ENCODE data around the gene EIPR1.

The EIPR1 gene

GRCh38 chr2:3175568-3175955 lies 202.1 kb downstream of the EIPR1 start:
- H3K4me1 ChIP-seq (ENCODE audit: insufficient read depth, insufficient read length), result no peaks in the 10 kb centered on the region

DNA sequence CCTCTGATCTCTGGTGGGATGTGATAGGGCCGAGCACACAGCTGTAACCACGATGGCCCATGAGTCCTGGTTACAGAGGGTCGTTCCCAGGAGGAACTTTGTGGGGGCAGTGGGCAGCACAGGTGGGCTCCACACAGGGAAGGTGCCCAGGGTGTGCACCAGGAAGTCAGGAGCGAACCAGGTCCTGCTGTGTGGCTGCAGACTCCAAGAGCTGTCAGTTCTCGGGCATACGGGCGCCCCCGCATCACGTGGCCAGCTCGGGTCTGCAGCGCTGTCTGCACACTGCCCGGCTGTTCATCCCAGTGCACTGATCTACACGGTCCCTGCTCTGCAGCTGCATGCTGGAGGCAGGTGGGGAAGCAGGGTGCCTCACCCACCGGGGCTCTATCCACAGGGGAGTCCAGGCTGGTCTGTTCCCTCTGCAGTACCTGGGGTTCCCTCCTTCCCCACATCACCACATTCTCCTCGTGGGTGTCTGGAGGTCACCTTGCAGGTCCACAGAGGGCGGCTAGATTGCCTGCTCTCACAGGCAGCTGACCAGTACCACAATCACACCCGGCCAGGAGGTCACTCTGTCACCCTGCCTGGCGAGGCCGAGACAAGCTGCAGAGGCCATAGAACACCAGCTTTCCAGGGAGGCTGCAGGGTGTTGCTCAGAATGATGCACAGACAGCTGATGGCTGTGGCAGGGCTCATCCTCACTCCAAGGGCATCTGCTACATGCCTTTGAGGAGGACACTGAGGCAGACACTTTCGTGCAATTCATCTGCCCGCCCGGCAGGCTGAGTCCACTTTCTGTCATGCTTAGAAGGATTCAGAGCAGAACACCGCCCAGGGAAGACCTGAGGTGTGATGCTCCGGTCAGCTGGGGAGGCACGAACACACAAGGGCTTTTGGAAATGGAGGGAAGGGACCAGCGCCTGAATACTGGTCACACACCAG lies 202.7 kb downstream of the EIPR1 start:
- DNase-seq (ENCODE audit: low read depth, low spot score), result no peak
- Histone ChIP-seq H3K9ac (ENCODE audit: insufficient read length, low read depth) (no peak overlapping the region), H3K9me3 (ENCODE audit: insufficient read depth, low read length) (no peaks in the 10 kb centered on the region), H3K27me3 (ENCODE audit: insufficient read depth, insufficient read length) (no peaks in the 10 kb centered on the region), H3K4me1 (ENCODE audit: insufficient read depth, insufficient read length) (no peaks in the 10 kb centered on the region), H3K36me3 (ENCODE audit: insufficient read depth, insufficient read length, low read length) (peaks cover 25% of the 10 kb centered on the region), H3K4me3 (ENCODE audit: insufficient read length, low read depth) (no peak overlapping the region)
- TF ChIP-seq SUZ12 (IDR thresholded peaks at IDR 0.05; ENCODE audit: extremely low read depth, insufficient read depth, insufficient read length) (no peak), ZNF274 (IDR thresholded peaks at IDR 0.05; ENCODE audit: low read depth, low read length) (no peak), YY1 (IDR thresholded peaks at IDR 0.05; ENCODE audit: insufficient read depth, insufficient read length) (no peak)

More at GRCh38 chr2:3175568-3175955, 202.1 kb downstream of the EIPR1 start:
- no peaks in the 10 kb centered on the region for H3K9me3 ChIP-seq (ENCODE audit: insufficient read depth, low read length)
- H3K27me3 ChIP-seq (ENCODE audit: insufficient read depth, insufficient read length), result no peaks in the 10 kb centered on the region
- no peak overlapping the region for H3K4me3 ChIP-seq (ENCODE audit: insufficient read length, low read depth)
- H3K9ac ChIP-seq (ENCODE audit: insufficient read length, low read depth), result no peak overlapping the region
- peaks cover 25% of the 10 kb centered on the region for H3K36me3 ChIP-seq (ENCODE audit: insufficient read depth, insufficient read length, low read length)
- no peak for DNase-seq (ENCODE audit: low read depth, low spot score)
- TF ChIP-seq ZNF274 (IDR thresholded peaks at IDR 0.05; ENCODE audit: low read depth, low read length), result no peak
- TF ChIP-seq SUZ12 (IDR thresholded peaks at IDR 0.05; ENCODE audit: extremely low read depth, insufficient read depth, insufficient read length), result no peak
- no peak for TF ChIP-seq YY1 (IDR thresholded peaks at IDR 0.05; ENCODE audit: insufficient read depth, insufficient read length)

GRCh38 chr2:3173031-3173430 lies 204.6 kb downstream of the EIPR1 start:
- H3K36me3 ChIP-seq (ENCODE audit: insufficient read depth, insufficient read length, low read length), result peaks cover 25% of the 10 kb centered on the region
- H3K4me1 ChIP-seq (ENCODE audit: insufficient read depth, insufficient read length), result peaks cover 4% of the 10 kb centered on the region
- no peaks in the 10 kb centered on the region for H3K9me3 ChIP-seq (ENCODE audit: insufficient read depth, low read length)
- H3K4me3 ChIP-seq (ENCODE audit: insufficient read length, low read depth), result no peak overlapping the region
- DNase-seq (ENCODE audit: low read depth, low spot score), result no peak
- TF ChIP-seq YY1 (IDR thresholded peaks at IDR 0.05; ENCODE audit: insufficient read depth, insufficient read length), result no peak
- no peaks in the 10 kb centered on the region for H3K27me3 ChIP-seq (ENCODE audit: insufficient read depth, insufficient read length)
- no peak overlapping the region for H3K9ac ChIP-seq (ENCODE audit: insufficient read length, low read depth)

DNA sequence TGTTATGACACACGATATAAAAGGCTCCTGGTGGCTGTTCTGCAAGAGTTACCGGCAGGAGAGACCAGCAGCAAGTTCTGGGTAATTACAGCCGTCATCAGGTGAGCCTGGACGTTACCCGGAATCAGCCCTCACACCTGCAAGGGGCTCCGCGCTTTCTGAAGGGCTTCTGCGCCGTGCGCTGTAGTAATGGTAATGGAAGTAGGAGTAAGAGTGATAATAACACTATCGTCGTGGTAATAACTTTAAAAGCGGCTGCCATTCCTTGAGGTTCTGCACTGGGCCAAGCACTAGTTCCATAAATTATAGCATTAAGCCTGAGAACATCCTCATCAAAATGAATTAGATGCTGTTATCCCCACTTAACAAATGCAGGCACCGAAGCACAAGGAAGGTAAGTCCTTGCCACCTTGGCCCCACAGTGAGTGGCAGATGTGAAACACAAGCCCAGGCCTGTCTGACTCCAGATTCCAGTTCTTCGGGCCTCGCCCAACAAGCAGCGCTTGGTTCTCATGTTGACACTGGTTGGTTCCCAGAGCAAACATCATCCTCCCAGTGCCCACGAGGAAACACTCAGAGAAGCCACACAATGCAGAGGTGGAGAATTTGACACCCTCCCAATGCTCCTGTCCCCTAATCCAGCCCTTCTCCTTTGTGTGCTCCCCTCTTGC lies 205.2 kb downstream of the EIPR1 start:
- TF ChIP-seq SUZ12 (IDR thresholded peaks at IDR 0.05; ENCODE audit: extremely low read depth, insufficient read depth, insufficient read length), result no peak
- no peak for TF ChIP-seq ZNF274 (IDR thresholded peaks at IDR 0.05; ENCODE audit: low read depth, low read length)
- TF ChIP-seq YY1 (IDR thresholded peaks at IDR 0.05; ENCODE audit: insufficient read depth, insufficient read length), result no peak
- H3K4me1 ChIP-seq (ENCODE audit: insufficient read depth, insufficient read length), result peaks cover 4% of the 10 kb centered on the region
- peaks cover 23% of the 10 kb centered on the region for H3K36me3 ChIP-seq (ENCODE audit: insufficient read depth, insufficient read length, low read length)
- no peak for DNase-seq (ENCODE audit: low read depth, low spot score)
- no peaks in the 10 kb centered on the region for H3K9me3 ChIP-seq (ENCODE audit: insufficient read depth, low read length)
- no peak overlapping the region for H3K4me3 ChIP-seq (ENCODE audit: insufficient read length, low read depth)
- no peaks in the 10 kb centered on the region for H3K27me3 ChIP-seq (ENCODE audit: insufficient read depth, insufficient read length)
- no peak overlapping the region for H3K9ac ChIP-seq (ENCODE audit: insufficient read length, low read depth)

DNA sequence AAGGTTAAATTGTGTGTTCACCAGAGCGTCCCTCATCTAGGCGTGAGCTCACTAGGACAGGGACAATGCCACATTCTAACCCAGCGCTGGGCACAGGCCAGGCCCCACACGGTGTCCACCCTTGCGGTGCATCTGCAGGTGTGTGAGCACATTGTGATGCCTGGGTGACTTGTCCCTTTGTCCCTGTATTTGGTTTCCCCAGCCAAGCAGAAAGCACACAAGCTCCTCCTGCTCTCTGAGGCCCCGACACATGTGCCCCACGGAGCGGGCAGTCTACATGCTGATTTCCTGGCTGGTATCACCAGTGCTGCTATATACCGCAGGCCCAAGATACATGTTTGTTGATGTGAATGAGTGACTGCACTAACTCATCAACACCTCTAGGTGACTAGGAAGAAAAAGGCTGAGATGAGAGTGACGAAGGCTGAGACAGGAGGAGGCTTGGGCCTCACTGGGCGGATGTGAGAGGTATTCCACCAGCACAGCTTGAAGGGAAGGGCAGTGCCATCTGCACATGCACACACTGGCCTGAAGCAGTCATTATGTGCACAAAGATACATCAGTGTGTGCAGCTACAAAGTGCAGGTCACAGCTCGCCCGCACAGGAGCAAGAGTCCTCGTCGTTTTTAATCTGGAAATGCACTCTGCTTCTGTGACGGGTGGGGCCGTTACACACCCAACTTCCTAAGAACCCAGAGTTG lies 205.9 kb downstream of the EIPR1 start:
- no peaks in the 10 kb centered on the region for H3K9me3 ChIP-seq (ENCODE audit: insufficient read depth, low read length)
- no peak for DNase-seq (ENCODE audit: low read depth, low spot score)
- peaks cover 7% of the 10 kb centered on the region for H3K4me1 ChIP-seq (ENCODE audit: insufficient read depth, insufficient read length)
- no peak overlapping the region for H3K4me3 ChIP-seq (ENCODE audit: insufficient read length, low read depth)
- no peak overlapping the region for H3K9ac ChIP-seq (ENCODE audit: insufficient read length, low read depth)
- H3K36me3 ChIP-seq (ENCODE audit: insufficient read depth, insufficient read length, low read length), result peaks cover 19% of the 10 kb centered on the region
- TF ChIP-seq YY1 (IDR thresholded peaks at IDR 0.05; ENCODE audit: insufficient read depth, insufficient read length), result no peak
- H3K27me3 ChIP-seq (ENCODE audit: insufficient read depth, insufficient read length), result no peaks in the 10 kb centered on the region

DNA sequence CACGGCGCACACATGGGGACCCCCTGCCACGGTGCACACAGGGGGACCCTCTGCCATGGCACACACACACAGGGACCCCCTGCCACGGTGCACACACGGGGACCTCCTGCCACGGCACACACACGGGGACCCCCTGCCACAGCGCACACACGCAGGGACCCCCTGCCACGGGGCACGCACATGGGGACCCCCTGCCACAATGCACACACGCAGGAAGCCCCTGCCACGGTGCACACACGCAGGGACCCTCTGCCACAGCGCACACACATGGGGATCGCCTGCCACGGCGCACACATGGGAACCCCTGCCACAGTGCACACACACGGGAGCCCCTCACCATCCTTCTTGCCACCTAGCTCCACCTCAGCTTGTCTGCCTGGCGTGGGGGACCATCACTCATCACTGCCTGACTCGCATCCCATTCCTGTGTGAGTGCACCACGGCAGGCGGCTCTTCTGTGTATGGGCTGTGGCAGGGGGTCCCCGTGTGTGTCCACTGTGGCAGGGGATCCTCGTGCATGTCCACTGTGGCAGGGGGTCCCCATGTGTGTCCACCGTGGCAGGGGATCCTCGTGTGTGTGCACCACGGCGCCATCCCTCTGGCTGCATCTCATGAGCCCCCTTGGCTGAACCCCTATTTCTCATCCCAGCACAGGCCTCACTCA lies 206.7 kb downstream of the EIPR1 start:
- Histone ChIP-seq H3K36me3 (ENCODE audit: insufficient read depth, insufficient read length, low read length) (peaks cover 19% of the 10 kb centered on the region), H3K27me3 (ENCODE audit: insufficient read depth, insufficient read length) (no peaks in the 10 kb centered on the region), H3K9ac (ENCODE audit: insufficient read length, low read depth) (no peak overlapping the region), H3K4me3 (ENCODE audit: insufficient read length, low read depth) (no peak overlapping the region), H3K4me1 (ENCODE audit: insufficient read depth, insufficient read length) (peaks cover 7% of the 10 kb centered on the region), H3K9me3 (ENCODE audit: insufficient read depth, low read length) (no peaks in the 10 kb centered on the region)
- no peak for TF ChIP-seq SUZ12 (IDR thresholded peaks at IDR 0.05; ENCODE audit: extremely low read depth, insufficient read depth, insufficient read length)
- TF ChIP-seq YY1 (IDR thresholded peaks at IDR 0.05; ENCODE audit: insufficient read depth, insufficient read length), result no peak
- TF ChIP-seq ZNF274 (IDR thresholded peaks at IDR 0.05; ENCODE audit: low read depth, low read length), result no peak
- no peak for DNase-seq (ENCODE audit: low read depth, low spot score)
